Sigmoid colon (tissue), 4 donors: ENCODE measurements around the gene SOX6.

ENCODE experiments used
- CTCF ChIP-seq, 4 experiments: fragments of 450-650 bp in 3 of 4; fragments of 200-600 bp in 1 of 4; IDR thresholded peaks; one replicate each; pipeline ENCODE4 v1.5.1; 2016 to 2019; ENCODE audit warnings: antibody characterized with exemption in 4 of 4, mild to moderate bottlenecking in 3 of 4, moderate library complexity in 2 of 4
- EP300 ChIP-seq, 4 donors: sonication (generic); formaldehyde crosslinking; IDR thresholded peaks; one replicate each; pipeline ENCODE4 v1.6.1; 2017; ENCODE audit warnings: antibody characterized with exemption in 4 of 4
- POLR2A ChIP-seq, 2 donors: fragments of 450-650 bp; IDR thresholded peaks; one replicate each; pipeline ENCODE4 v1.6.1; 2016; ENCODE audit warnings: antibody characterized with exemption in 2 of 2, mild to moderate bottlenecking in 2 of 2, moderate library complexity in 2 of 2
- POLR2AphosphoS5 ChIP-seq, 4 donors: sonication (generic); formaldehyde crosslinking; IDR thresholded peaks; one replicate each; pipeline ENCODE4 v1.6.1; 2017; ENCODE audit warnings: antibody characterized with exemption in 4 of 4

GRCh38 chr11:16318320-16318719 lies 38.0 kb downstream of the SOX6 start:
- TF ChIP-seq CTCF (IDR thresholded peaks at IDR 0.05) (no peak), POLR2AphosphoS5 (IDR thresholded peaks at IDR 0.05) (no peak), POLR2A (IDR thresholded peaks at IDR 0.05) (no peak), EP300 (IDR thresholded peaks at IDR 0.05) (no peak)
